T-cell (primary cell): Measurements from ENCODE around the gene KICS2. TPM values are rescaled to one million over a fixed set of nuclear protein-coding genes. Genes with fewer than 3 reads are reported as not detected.
A peak's percentile ranks its signal among the peaks of the same experiment; 100 is the strongest.
"Not testable (repeated sequence)": the region's sequence is repeated elsewhere in the genome, so short reads cannot be mapped to it uniquely, and the experiment has no call there.

Experiments used
- ATAC-seq, 4 experiments: fragments of 200-7000 bp in 3 of 4; fragments of 150-1000 bp in 1 of 4; cut with Tn5 transposase; replicated peaks in 1 of 4; 1 replicate in 3 of 4; 2 replicates in 1 of 4; pipeline ENCODE4 v1.10.0; 2021; ENCODE audit warnings: moderate library complexity in 3 of 4, mild to moderate bottlenecking in 2 of 4, moderate number of reproducible peaks in 1 of 4
- CTCF ChIA-PET, 2 donors: fragments of 300-600 bp; sonication (Branson Sonifier 250); formaldehyde crosslinking; loops; one replicate each; lab custom pipeline; 2022; ENCODE audit warnings: antibody characterized with exemption in 2 of 2; lab: Charles Lee
- POLR2A ChIA-PET, 2 donors: fragments of 300-600 bp; sonication (Branson Sonifier 250); formaldehyde crosslinking; loops; one replicate each; lab custom pipeline; 2022; ENCODE audit warnings: antibody characterized with exemption in 2 of 2; lab: Charles Lee
- DNase-seq, 35 experiments: peaks; one replicate each; pipeline versions ENCODE4 v3.0.0 to v3.0.0-alpha.2; 2013 to 2023
- H3K27ac ChIP-seq: one replicate; pipeline ENCODE4 v1.5.1; 2013; ENCODE audit warnings: low read length
- H3K27me3 ChIP-seq, 2 experiments: replicated peaks in 1 of 2; 1 replicate in 1 of 2; 2 replicates in 1 of 2; pipeline versions ENCODE4 v1.6.1 to v1.7.0; 2013; ENCODE audit warnings: low read length in 1 of 2, mixed read lengths in 1 of 2; ENCODE audit not compliant: control insufficient read depth in 2 of 2, insufficient read depth in 2 of 2; ENCODE audit errors: extremely low read depth in 1 of 2
- H3K36me3 ChIP-seq, 2 donors: 1 replicate in 1 of 2; 2 replicates in 1 of 2; pipeline versions ENCODE4 v1.6.1 to v1.7.0; 2013; ENCODE audit warnings: low read length in 1 of 2; ENCODE audit not compliant: control insufficient read depth in 2 of 2, insufficient read depth in 1 of 2; ENCODE audit errors: extremely low read depth in 1 of 2
- H3K4me1 ChIP-seq, 2 experiments: 1 replicate in 1 of 2; 2 replicates in 1 of 2; pipeline versions ENCODE4 v1.6.1 to v1.7.0; 2013; ENCODE audit warnings: low read length in 2 of 2, mixed read lengths in 1 of 2; ENCODE audit not compliant: insufficient read depth in 2 of 2, control insufficient read depth in 1 of 2; ENCODE audit errors: extremely low read depth in 1 of 2
- H3K4me3 ChIP-seq, 2 donors: 1 replicate in 1 of 2; 2 replicates in 1 of 2; pipeline versions ENCODE4 v1.5.1 to v1.7.0; 2013; ENCODE audit warnings: mild to moderate bottlenecking in 2 of 2, low read length in 1 of 2, moderate library complexity in 1 of 2; ENCODE audit not compliant: control insufficient read depth in 1 of 2; ENCODE audit errors: extremely low read depth in 1 of 2
- H3K9me3 ChIP-seq: 2 replicates; pipeline ENCODE4 v1.7.0; 2013
- H3K27ac Mint-ChIP-seq, 2 donors: one replicate each; pipeline ENCODE4 v1.8.0; 2020 to 2021; ENCODE audit warnings: mild to moderate bottlenecking in 2 of 2, mixed read lengths in 2 of 2
- H3K27me3 Mint-ChIP-seq, 2 donors: one replicate each; pipeline ENCODE4 v1.8.0; 2021 to 2022; ENCODE audit warnings: mixed read lengths in 2 of 2
- H3K36me3 Mint-ChIP-seq: one replicate; pipeline ENCODE4 v1.8.0; 2021; ENCODE audit warnings: mixed read lengths
- H3K4me1 Mint-ChIP-seq, 3 donors: one replicate each; pipeline ENCODE4 v1.8.0; 2020 to 2022; ENCODE audit warnings: mixed read lengths in 3 of 3, mild to moderate bottlenecking in 1 of 3
- H3K4me3 Mint-ChIP-seq, 3 donors: one replicate each; pipeline ENCODE4 v1.8.0; 2020 to 2022; ENCODE audit warnings: mild to moderate bottlenecking in 3 of 3, mixed read lengths in 3 of 3, moderate library complexity in 3 of 3
- H3K9me3 Mint-ChIP-seq, 3 donors: one replicate each; pipeline ENCODE4 v1.8.0; 2020 to 2022; ENCODE audit warnings: mixed read lengths in 3 of 3
- WGBS: methylation state at CpG from one replicate; pipeline ENCODE4 v1.1.5; 2013; ENCODE audit warnings: missing lambda C conversion rate; ENCODE audit not compliant: insufficient coverage; 5-methylcytosine and 5-hydroxymethylcytosine counted together
- total RNA-seq, 35 experiments: library from RNA in 6 of 35; stranded (reverse) in 6 of 35; fragments of 120-200 nt in 1 of 35; gene quantifications; one replicate each; pipeline versions ENCODE4 v1.2.1 to v1.2.4 and lab custom pipeline; 2013 to 2026

The KICS2 gene
- total RNA-seq, 5 donors from 2014 or later (not counting 1 experiment from before 2014, with no cell fraction given) = 18.8 to 24.6 (median 20.0) TPM

- no peaks in the 10 kb centered on the region for H3K36me3 ChIP-seq
- ChIA-PET CTCF (no interaction called here), POLR2A (interaction anchor here in 1 of 2 donors (0.9 kb wide), 1 partner anchor 15 kb away, joined by 3 read pairs; no protein-coding TSS in a partner anchor)
- no peak overlapping the region for H3K27ac ChIP-seq
- H3K9me3 Mint-ChIP-seq = no peaks in the 10 kb centered on the region
- ATAC-seq = no peak
- no peak overlapping the region for H3K4me3 Mint-ChIP-seq
- H3K27me3 Mint-ChIP-seq = peaks cover 17 to 20% of the 10 kb centered on the region in 2 donors
- H3K4me3 ChIP-seq = no peak overlapping the region
- no peaks in the 10 kb centered on the region for H3K36me3 Mint-ChIP-seq
- peaks cover 13 to 27% (median 16%) of the 10 kb centered on the region in 3 donors for H3K4me1 Mint-ChIP-seq
- H3K9me3 ChIP-seq = no peaks in the 10 kb centered on the region
- H3K27ac Mint-ChIP-seq = no peak overlapping the region
- no CpG with 5 or more reads among the region's 2 CpGs for WGBS
- DNase-seq = no peak
- H3K27me3 ChIP-seq = peaks cover 0 to 2% of the 10 kb centered on the region in 2 experiments
- H3K4me1 ChIP-seq = peaks cover 5 to 13% of the 10 kb centered on the region in 2 experiments
Measured at GRCh38 chr12:64225626-64226025, 3.5 kb upstream of the KICS2 start.

GRCh38 chr12:64221651-64222008 lies 466 bp downstream of the KICS2 start:
- ChIA-PET CTCF (interaction anchor here in 1 of 2 donors (0.8 kb wide), 1 partner anchor 575 kb away, joined by 9 read pairs; no protein-coding TSS in a partner anchor), POLR2A (interaction anchor here (0.8 to 1.1 kb wide), 3 partner anchors 443 to 1619 kb away, joined by 3 read pairs; no protein-coding TSS in a partner anchor)
- 0% methylated on average over 8 of the region's 16 CpGs for WGBS
- no peaks in the 10 kb centered on the region for H3K36me3 ChIP-seq
- no peaks in the 10 kb centered on the region for H3K27me3 ChIP-seq
- H3K4me1 Mint-ChIP-seq = peaks cover 39 to 48% (median 39%) of the 10 kb centered on the region in 3 donors
- H3K27ac Mint-ChIP-seq = peak overlapping the region; percentile 93 to 96
- peak overlapping the region; percentile 98 for H3K27ac ChIP-seq
- peak overlapping the region; percentile 85 to 96 (median 93) for H3K4me3 Mint-ChIP-seq
- H3K36me3 Mint-ChIP-seq = no peaks in the 10 kb centered on the region
- no peaks in the 10 kb centered on the region for H3K9me3 ChIP-seq
- peak; percentile 27 to 36 (median 33) for ATAC-seq
- DNase-seq = peak in 8 of 35 experiments; percentile 2 to 63 (median 36)
- H3K9me3 Mint-ChIP-seq = no peaks in the 10 kb centered on the region
- peaks cover 4% of the 10 kb centered on the region in 2 donors for H3K27me3 Mint-ChIP-seq
- H3K4me1 ChIP-seq = peaks cover 6 to 13% of the 10 kb centered on the region in 2 experiments
- peak overlapping the region; percentile 86 to 92 for H3K4me3 ChIP-seq

GRCh38 chr12:64220046-64220445 lies 2.0 kb downstream of the KICS2 start:
- Histone ChIP-seq H3K27me3 (no peaks in the 10 kb centered on the region), H3K27ac (no peak overlapping the region), H3K9me3 (no peaks in the 10 kb centered on the region), H3K4me3 (no peak overlapping the region), H3K36me3 (no peaks in the 10 kb centered on the region), H3K4me1 (peaks cover 6 to 13% of the 10 kb centered on the region in 2 experiments)
- DNase-seq (no peak), ATAC-seq (no peak)
- Mint-ChIP-seq H3K4me3 (peak overlapping the region in 1 of 3 donors; percentile 6), H3K36me3 (peaks cover 4% of the 10 kb centered on the region), H3K27ac (no peak overlapping the region), H3K9me3 (no peaks in the 10 kb centered on the region), H3K27me3 (peaks cover 0 to under 1% of the 10 kb centered on the region in 2 donors), H3K4me1 (peaks cover 39 to 48% (median 42%) of the 10 kb centered on the region in 3 donors)
- no CpG with 5 or more reads among the region's 3 CpGs for WGBS
- ChIA-PET POLR2A (no interaction called here), CTCF (no interaction called here)

GRCh38 chr12:64219145-64219544 lies 3.0 kb downstream of the KICS2 start:
- ATAC-seq (no peak), DNase-seq (no peak)
- peak overlapping the region in 1 of 3 donors; percentile 64 for H3K4me3 Mint-ChIP-seq
- H3K4me1 Mint-ChIP-seq = peaks cover 39 to 48% (median 42%) of the 10 kb centered on the region in 3 donors
- H3K9me3 Mint-ChIP-seq = no peaks in the 10 kb centered on the region
- H3K27me3 ChIP-seq = no peaks in the 10 kb centered on the region
- CTCF ChIA-PET = no interaction called here
- no peak overlapping the region for H3K4me3 ChIP-seq
- peaks cover 6 to 13% of the 10 kb centered on the region in 2 experiments for H3K4me1 ChIP-seq
- peak overlapping the region; percentile 42 to 78 for H3K27ac Mint-ChIP-seq
- no peaks in the 10 kb centered on the region for H3K36me3 ChIP-seq
- peaks cover 5% of the 10 kb centered on the region for H3K36me3 Mint-ChIP-seq
- peak overlapping the region; percentile 2 for H3K27ac ChIP-seq
- WGBS = no CpG with 5 or more reads among the region's 2 CpGs
- H3K9me3 ChIP-seq = no peaks in the 10 kb centered on the region
- H3K27me3 Mint-ChIP-seq = no peaks in the 10 kb centered on the region
- POLR2A ChIA-PET = interaction anchor here (0.6 to 1.2 kb wide), 2 partner anchors 14 to 238 kb away, joined by 3 read pairs; no protein-coding TSS in a partner anchor

- Mint-ChIP-seq H3K9me3 (no peaks in the 10 kb centered on the region), H3K4me1 (peaks cover 39 to 48% (median 42%) of the 10 kb centered on the region in 3 donors), H3K4me3 (peak overlapping the region; percentile 57 to 71 (median 64)), H3K36me3 (peaks cover 10% of the 10 kb centered on the region), H3K27me3 (no peaks in the 10 kb centered on the region), H3K27ac (peak overlapping the region; percentile 50 to 68)
- Histone ChIP-seq H3K27me3 (no peaks in the 10 kb centered on the region), H3K4me3 (no peak overlapping the region), H3K27ac (peak overlapping the region; percentile 2), H3K36me3 (peaks cover 0 to 4% of the 10 kb centered on the region in 2 donors), H3K4me1 (peaks cover 6 to 13% of the 10 kb centered on the region in 2 experiments), H3K9me3 (no peaks in the 10 kb centered on the region)
- 30% methylated on average over 2 of the region's 5 CpGs for WGBS
- ATAC-seq (no peak), DNase-seq (peak in 1 of 35 experiments; percentile 8)
- CTCF ChIA-PET = interaction anchor here in 1 of 2 donors (0.7 to 1.2 kb wide), 2 partner anchors 578 to 1912 kb away, joined by 3 to 4 read pairs; partner anchors contain the start of gene LLPH
- POLR2A ChIA-PET = interaction anchor here (0.6 to 1.2 kb wide), 2 partner anchors 13 to 239 kb away, joined by 3 read pairs; no protein-coding TSS in a partner anchor
Measured at GRCh38 chr12:64218597-64218996, 3.5 kb downstream of the KICS2 start.

GRCh38 chr12:64217643-64218042 lies 4.5 kb downstream of the KICS2 start:
- not testable (repeated sequence) for H3K27me3 Mint-ChIP-seq, H3K27me3 ChIP-seq, H3K9me3 ChIP-seq, H3K4me3 Mint-ChIP-seq, H3K4me1 ChIP-seq, ATAC-seq, H3K4me3 ChIP-seq, H3K27ac ChIP-seq, DNase-seq, H3K27ac Mint-ChIP-seq, H3K9me3 Mint-ChIP-seq
- CTCF ChIA-PET = interaction anchor here in 1 of 2 donors (0.5 to 1.2 kb wide), 4 partner anchors 21 to 1948 kb away, joined by 3 to 5 read pairs (median 4); partner anchors contain the start of gene LLPH
- H3K36me3 ChIP-seq = peaks cover 0 to 11% of the 10 kb centered on the region in 2 donors
- H3K4me1 Mint-ChIP-seq = peaks cover 36 to 41% (median 39%) of the 10 kb centered on the region in 3 donors
- WGBS = 100% methylated on average over 3 of the region's 7 CpGs
- POLR2A ChIA-PET = interaction anchor here in 1 of 2 donors (0.6 kb wide), 1 partner anchor 1623 kb away, joined by 5 read pairs; no protein-coding TSS in a partner anchor
- H3K36me3 Mint-ChIP-seq = peaks cover 12% of the 10 kb centered on the region
